ENCODE measurements around the gene DUSP9. TPM values are rescaled to one million over a fixed set of nuclear protein-coding genes. Genes with fewer than 3 reads are reported as not detected.

DUSP9 gene
- total and polyA plus RNA-seq, 2 experiments from 2014 or later, result 75.5 to 86.2 TPM

DNA sequence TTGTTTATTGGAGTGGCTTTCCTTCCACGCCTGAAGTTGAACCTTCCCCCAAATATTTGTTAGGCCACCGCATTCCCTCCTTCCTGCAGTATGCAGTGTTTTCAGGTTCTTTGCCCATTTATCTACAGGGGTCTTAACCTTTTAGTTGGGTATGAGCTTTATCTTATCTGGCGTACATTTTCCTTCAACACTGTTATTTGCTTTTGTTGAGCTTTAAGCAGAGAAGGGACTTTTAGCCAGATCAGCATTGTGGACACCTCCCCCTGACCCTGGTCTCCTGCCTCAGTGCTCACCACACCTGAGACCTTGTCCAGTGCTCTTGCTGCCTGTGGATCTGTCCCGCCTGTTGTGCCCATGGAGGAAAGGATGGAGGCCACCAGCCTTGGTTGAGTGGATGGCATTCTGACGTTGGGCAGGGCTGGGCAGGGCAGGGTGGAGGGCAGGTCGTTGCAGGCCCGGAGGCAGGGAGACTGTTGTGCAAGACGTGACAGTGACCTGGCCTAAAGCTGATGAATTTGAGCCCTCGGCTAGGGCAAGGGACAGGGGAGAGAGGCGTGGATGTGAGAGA is 998 bp upstream of the DUSP9 start:
- Histone ChIP-seq H2AFZ (no peak overlapping the region), H3K9me3 (ENCODE audit: low read depth) (no peaks in the 10 kb centered on the region), H3K4me1 (ENCODE audit: insufficient read depth) (no peaks in the 10 kb centered on the region), H3K36me3 (replicated peaks; ENCODE audit: insufficient read depth, low read depth) (no peaks in the 10 kb centered on the region), H3K9me2 (replicated peaks; ENCODE audit: insufficient read depth) (no peaks in the 10 kb centered on the region), H3K79me2 (no peaks in the 10 kb centered on the region), H3K27ac (no peak overlapping the region), H3K4me3 (no peak overlapping the region), H3K27me3 (peaks cover 8% of the 10 kb centered on the region), H3K4me2 (no peak overlapping the region), H4K20me1 (ENCODE audit: insufficient read depth, poor library complexity, severe bottlenecking) (no peaks in the 10 kb centered on the region)
- DNase-seq (ENCODE audit: low spot score), result no peak
- 61% methylated on average over 10 of the region's 10 CpGs for WGBS (ENCODE audit: low lambda C conversion rate, missing lambda C conversion rate)
- no peak for TF ChIP-seq EZH2 (IDR thresholded peaks at IDR 0.05; ENCODE audit: borderline replicate concordance)
- no peak for TF ChIP-seq EZH2phosphoT487 (IDR thresholded peaks at IDR 0.05; ENCODE audit: low read depth, severe bottlenecking, unreplicated experiment)
- TF ChIP-seq, protein P1, sequence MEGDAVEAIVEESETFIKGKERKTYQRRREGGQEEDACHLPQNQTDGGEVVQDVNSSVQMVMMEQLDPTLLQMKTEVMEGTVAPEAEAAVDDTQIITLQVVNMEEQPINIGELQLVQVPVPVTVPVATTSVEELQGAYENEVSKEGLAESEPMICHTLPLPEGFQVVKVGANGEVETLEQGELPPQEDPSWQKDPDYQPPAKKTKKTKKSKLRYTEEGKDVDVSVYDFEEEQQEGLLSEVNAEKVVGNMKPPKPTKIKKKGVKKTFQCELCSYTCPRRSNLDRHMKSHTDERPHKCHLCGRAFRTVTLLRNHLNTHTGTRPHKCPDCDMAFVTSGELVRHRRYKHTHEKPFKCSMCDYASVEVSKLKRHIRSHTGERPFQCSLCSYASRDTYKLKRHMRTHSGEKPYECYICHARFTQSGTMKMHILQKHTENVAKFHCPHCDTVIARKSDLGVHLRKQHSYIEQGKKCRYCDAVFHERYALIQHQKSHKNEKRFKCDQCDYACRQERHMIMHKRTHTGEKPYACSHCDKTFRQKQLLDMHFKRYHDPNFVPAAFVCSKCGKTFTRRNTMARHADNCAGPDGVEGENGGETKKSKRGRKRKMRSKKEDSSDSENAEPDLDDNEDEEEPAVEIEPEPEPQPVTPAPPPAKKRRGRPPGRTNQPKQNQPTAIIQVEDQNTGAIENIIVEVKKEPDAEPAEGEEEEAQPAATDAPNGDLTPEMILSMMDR (IDR thresholded peaks at IDR 0.05; ENCODE audit: poor library complexity), result no peak

GRCh38 chrX:153647461-153648357 is 706 bp downstream of the DUSP9 start:
- Histone ChIP-seq H3K4me1 (ENCODE audit: insufficient read depth) (no peaks in the 10 kb centered on the region), H3K9me3 (ENCODE audit: low read depth) (no peaks in the 10 kb centered on the region), H4K20me1 (ENCODE audit: insufficient read depth, poor library complexity, severe bottlenecking) (no peaks in the 10 kb centered on the region), H3K27ac (no peak overlapping the region), H3K9me2 (replicated peaks; ENCODE audit: insufficient read depth) (no peaks in the 10 kb centered on the region), H3K36me3 (replicated peaks; ENCODE audit: insufficient read depth, low read depth) (no peaks in the 10 kb centered on the region), H3K79me2 (no peaks in the 10 kb centered on the region), H2AFZ (no peak overlapping the region), H3K27me3 (peaks cover 8% of the 10 kb centered on the region), H3K4me2 (peak overlapping the region; percentile 74), H3K4me3 (no peak overlapping the region)
- WGBS (ENCODE audit: low lambda C conversion rate, missing lambda C conversion rate), result 44% methylated on average over 57 of the region's 85 CpGs
- no peak for DNase-seq (ENCODE audit: low spot score)
- TF ChIP-seq, protein P1 (IDR thresholded peaks at IDR 0.05; ENCODE audit: poor library complexity), result no peak
- TF ChIP-seq EZH2 (IDR thresholded peaks at IDR 0.05; ENCODE audit: borderline replicate concordance), result peak; percentile 44

DNA sequence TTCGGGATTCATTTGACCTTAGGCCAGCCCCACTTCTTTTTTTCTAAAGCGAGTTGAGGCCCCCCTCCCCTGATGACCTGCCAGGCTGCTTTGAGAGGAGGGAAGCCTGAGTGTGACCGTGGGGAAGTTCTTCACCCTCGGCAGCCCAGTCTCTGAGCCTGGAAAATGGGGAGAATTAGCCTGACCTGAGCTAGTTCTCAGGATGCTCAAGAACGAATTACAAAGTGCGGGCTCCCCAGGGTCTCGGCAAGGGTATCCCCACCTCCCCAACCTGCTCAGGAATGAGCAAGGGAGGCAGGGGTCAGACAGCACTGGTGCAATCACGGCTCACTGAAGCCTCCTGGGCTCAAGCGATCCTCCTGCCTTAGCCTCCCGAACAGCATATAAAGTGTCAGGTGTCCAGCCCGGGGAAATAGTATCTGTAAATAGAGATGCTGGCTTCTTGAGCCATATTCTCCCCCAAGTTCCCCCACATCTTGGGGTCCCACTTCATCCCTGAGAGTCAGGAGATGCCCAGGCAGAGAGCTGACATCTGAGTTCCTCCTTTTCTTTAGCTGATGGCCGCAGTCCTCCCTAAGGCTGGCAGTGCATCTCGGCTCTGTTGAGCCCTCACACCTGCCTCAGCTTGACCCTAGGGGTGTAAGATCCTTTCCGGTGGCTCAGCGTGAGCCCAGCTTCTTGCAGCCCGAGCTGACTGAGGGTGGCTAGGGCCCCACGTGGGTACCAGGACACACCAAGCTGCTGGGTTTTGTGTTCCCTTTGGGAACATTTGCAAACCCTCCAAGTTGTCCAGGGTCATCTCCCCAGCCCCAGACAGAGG is 1.6 kb downstream of the DUSP9 start:
- Histone ChIP-seq H3K79me2 (no peaks in the 10 kb centered on the region), H3K27me3 (peaks cover 8% of the 10 kb centered on the region)
- 77% methylated on average over 17 of the region's 17 CpGs for WGBS (ENCODE audit: low lambda C conversion rate, missing lambda C conversion rate)

More for the DNA sequence above, 1.6 kb downstream of the DUSP9 start:
- no peak overlapping the region for H2AFZ ChIP-seq
- no peak for DNase-seq (ENCODE audit: low spot score)
- H3K27ac ChIP-seq, result no peak overlapping the region
- TF ChIP-seq EZH2 (IDR thresholded peaks at IDR 0.05; ENCODE audit: borderline replicate concordance), result no peak
- TF ChIP-seq, protein P1 (IDR thresholded peaks at IDR 0.05; ENCODE audit: poor library complexity), result no peak
- no peaks in the 10 kb centered on the region for H3K9me2 ChIP-seq (replicated peaks; ENCODE audit: insufficient read depth)
- H3K36me3 ChIP-seq (replicated peaks; ENCODE audit: insufficient read depth, low read depth), result no peaks in the 10 kb centered on the region
- no peaks in the 10 kb centered on the region for H3K9me3 ChIP-seq (ENCODE audit: low read depth)
- H4K20me1 ChIP-seq (ENCODE audit: insufficient read depth, poor library complexity, severe bottlenecking), result no peaks in the 10 kb centered on the region
- peak overlapping the region; percentile 74 for H3K4me2 ChIP-seq
- no peak overlapping the region for H3K4me3 ChIP-seq
- H3K4me1 ChIP-seq (ENCODE audit: insufficient read depth), result no peaks in the 10 kb centered on the region
